Measurements from ENCODE around the gene NCAM2.

DNA sequence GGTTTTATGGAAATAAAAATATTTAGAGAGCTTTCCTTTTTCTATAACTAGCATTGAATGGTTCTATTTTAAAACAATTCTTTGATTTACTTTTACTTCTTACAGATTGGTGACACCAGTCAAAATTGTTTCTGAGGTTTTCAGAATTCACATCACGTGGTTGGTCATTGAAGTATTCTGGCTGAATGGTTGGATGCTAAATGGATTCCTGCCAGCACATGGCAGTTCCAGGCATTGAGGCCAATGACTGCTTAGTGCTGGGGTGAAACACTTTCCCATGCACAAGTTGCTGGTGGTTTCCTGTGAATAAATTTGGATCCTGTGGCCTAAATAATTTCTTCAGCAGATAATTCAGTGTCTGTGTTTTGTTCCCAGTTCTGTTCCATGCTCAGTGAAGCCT lies 20.6 kb downstream of the NCAM2 start:
- no peak for TF ChIP-seq POLR2AphosphoS5 (IDR thresholded peaks at IDR 0.05)
- TF ChIP-seq, protein P1, sequence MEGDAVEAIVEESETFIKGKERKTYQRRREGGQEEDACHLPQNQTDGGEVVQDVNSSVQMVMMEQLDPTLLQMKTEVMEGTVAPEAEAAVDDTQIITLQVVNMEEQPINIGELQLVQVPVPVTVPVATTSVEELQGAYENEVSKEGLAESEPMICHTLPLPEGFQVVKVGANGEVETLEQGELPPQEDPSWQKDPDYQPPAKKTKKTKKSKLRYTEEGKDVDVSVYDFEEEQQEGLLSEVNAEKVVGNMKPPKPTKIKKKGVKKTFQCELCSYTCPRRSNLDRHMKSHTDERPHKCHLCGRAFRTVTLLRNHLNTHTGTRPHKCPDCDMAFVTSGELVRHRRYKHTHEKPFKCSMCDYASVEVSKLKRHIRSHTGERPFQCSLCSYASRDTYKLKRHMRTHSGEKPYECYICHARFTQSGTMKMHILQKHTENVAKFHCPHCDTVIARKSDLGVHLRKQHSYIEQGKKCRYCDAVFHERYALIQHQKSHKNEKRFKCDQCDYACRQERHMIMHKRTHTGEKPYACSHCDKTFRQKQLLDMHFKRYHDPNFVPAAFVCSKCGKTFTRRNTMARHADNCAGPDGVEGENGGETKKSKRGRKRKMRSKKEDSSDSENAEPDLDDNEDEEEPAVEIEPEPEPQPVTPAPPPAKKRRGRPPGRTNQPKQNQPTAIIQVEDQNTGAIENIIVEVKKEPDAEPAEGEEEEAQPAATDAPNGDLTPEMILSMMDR (IDR thresholded peaks at IDR 0.05): no peak
- no peak for TF ChIP-seq POLR2A (IDR thresholded peaks at IDR 0.05)
